Measurements from ENCODE around the gene TEP1. TPM values are rescaled to one million over a fixed set of nuclear protein-coding genes. Genes with fewer than 3 reads are reported as not detected.

The TEP1 gene
- total RNA-seq, result 16.3 and 20.3 TPM in 2 replicates

GRCh38 chr14:20412876-20413743 is at the start of gene TEP1:
TSS of gene TEP1 (minus strand) at chr14:20413501. CDS start at chr14:20408439, 5,062 bp downstream.

DNA sequence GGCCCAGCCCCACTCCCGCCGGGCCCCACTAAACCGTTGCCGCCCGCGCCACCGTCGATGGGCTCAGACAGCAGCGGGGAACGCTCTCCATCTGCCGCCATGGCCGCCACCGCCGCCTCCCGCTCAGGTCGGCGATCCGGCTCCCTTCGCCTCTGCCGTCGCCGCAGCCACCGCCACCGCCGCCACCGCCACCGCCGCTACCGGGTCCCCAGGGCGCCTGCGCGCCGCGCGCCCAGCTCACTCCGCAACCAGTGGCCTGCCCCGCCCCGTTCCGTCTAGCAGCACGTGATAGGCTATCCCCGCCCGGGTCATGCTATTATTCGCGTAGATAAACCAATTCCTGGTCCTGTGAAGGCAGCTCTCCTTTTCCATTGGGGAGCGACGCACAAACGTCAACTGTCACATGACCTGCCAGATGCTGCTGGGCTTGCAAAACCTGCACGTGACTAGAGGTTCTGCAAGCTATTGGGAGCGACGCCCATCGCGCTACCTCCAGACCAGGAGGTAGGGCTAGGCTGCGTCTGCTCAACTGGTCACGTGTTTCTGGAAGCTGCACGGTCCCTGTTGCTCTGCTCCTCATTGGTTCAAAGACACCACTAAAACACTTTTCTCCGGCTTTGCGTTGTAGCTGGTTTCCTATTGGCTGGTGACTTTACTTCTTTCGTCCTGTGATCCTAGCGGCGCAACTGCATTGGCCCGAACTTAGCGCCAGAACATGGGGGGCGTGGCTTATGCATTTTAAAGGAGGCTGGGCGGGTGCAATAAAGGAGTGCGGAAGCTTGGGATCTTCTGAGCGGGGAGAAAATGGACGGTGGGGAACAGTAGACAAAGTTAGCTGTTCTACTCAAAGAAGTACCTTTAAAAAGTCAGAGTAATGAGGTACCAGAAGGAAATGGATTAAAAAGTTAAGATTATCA is 48.2 kb upstream of the TEP1 start, which contains the start of gene PIP4P1:
PIP4P1 (minus strand) TSS at position 210 of the 917 bp plus-strand sequence; CDS start at position 101, 109 bp downstream.

GRCh38 chr14:20454516-20455354 is 41.4 kb upstream of the TEP1 start, which contains the start of the genes APEX1 and OSGEP:
TSS of gene APEX1 (plus strand) at chr14:20455226. CDS start at chr14:20455646, 420 bp downstream.
TSS of gene OSGEP (minus strand) at chr14:20454812. CDS start at chr14:20454683, 129 bp downstream.

DNA sequence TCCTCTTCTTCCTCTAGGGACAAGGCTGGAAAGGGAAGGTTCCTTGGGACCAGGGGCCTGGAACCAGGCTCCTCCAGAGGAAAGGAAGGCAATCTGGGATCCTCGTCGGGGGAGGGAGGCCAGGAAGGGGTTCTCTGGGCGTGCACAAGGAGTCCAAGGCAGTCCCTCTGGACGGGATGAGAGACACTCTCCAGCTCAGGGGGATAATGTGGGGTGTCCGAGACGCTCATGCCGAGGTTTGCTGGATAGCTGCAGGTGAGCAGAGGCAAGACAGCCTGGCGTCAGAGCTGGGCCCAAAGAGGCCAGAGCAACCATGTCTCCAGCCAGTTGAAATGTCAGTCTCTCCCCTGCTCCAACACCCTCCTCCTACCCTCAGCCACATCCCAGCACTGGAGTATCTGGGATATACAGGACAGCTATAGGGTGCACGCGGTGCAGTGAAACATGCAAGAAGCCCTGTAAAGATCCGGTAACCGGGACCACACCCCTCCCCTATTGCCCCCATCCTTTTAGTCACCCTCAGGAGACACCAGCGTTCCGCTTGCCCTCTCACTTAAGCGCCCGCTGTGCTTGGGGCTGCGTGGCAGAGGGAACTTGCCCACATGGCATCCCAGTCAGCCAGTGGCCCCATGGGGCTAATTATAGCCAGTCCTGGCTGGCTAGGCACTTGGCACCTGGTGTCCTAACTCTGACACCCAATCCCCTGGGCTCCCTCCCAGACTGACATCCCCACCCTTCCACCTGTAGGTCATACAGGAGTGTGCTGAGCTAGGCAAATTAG is 22.5 kb upstream of the TEP1 start, which contains the start of gene KLHL33:
KLHL33 (minus strand) TSS at position 585 of the 781 bp plus-strand sequence; CDS start at position 230, 355 bp downstream.

DNA sequence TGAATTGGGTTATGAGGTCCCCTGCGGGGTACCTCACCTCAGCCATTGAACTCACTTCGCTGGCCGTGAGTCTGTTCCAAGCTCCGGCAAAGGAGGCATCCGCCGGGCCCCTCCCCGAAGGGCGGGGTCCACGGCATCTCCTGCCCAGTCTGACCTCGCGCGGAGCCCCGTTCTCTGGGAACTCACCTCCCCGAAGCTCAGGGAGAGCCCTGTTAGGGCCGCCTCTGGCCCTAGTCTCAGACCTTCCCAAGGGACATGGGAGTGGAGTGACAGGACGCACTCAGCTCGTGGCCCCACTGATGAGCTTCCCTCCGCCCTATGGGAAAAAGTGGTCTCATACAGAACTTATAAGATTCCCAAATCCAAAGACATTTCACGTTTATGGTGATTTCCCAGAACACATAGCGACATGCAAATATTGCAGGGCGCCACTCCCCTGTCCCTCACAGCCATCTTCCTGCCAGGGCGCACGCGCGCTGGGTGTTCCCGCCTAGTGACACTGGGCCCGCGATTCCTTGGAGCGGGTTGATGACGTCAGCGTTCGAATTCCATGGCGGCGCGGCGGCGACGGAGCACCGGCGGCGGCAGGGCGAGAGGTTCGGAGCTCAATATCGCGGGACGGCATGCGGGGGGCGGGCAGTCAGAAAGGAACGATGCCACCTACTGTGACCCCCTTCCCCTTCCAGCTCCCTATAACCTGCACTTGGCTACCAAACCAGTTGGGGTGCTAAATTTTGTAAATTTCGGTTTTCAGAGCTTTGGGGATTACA is 70.0 kb downstream of the TEP1 start, which contains the start of gene PARP2:
PARP2 (plus strand) TSS at position 544 of the 770 bp plus-strand sequence; CDS start at position 551, 7 bp downstream.

GRCh38 chr14:20332788-20333493 is 80.4 kb downstream of the TEP1 start, which contains the start of gene CCNB1IP1:
TSS of gene CCNB1IP1 (minus strand) at chr14:20333279. CDS start at chr14:20316523, 16,756 bp downstream.

Other genes with a start within 250 kb of the TEP1 start
- not detected in 2 replicates for gene OR11G2, start 222.6 kb downstream of the TEP1 start, total RNA-seq
- not detected in 2 replicates for gene OR11H6, start 189.8 kb downstream of the TEP1 start, total RNA-seq
- gene OR11H7, start 184.5 kb downstream of the TEP1 start, total RNA-seq, result not detected in 2 replicates
- not detected in 2 replicates for gene OR11H4, start 174.2 kb downstream of the TEP1 start, total RNA-seq
- gene TTC5, start 107.5 kb downstream of the TEP1 start, total RNA-seq, result 12.7 and 13.7 TPM in 2 replicates
- gene CCNB1IP1, start 80.2 kb downstream of the TEP1 start, total RNA-seq, result 24.1 and 27.8 TPM in 2 replicates
- gene PARP2, start 69.9 kb downstream of the TEP1 start, total RNA-seq, result 15.0 and 17.6 TPM in 2 replicates
- gene KLHL33, start 22.7 kb upstream of the TEP1 start, total RNA-seq, result 0.34 TPM in 1 of 2 replicates, not detected in the other
- 44.6 and 61.5 TPM in 2 replicates for gene OSGEP, start 41.3 kb upstream of the TEP1 start, total RNA-seq
- gene APEX1, start 41.7 kb upstream of the TEP1 start, total RNA-seq, result 157 and 174 TPM in 2 replicates
- gene PIP4P1, start 47.9 kb upstream of the TEP1 start, total RNA-seq, result 13.5 and 16.1 TPM in 2 replicates
- 214 and 216 TPM in 2 replicates for gene PNP, start 55.9 kb upstream of the TEP1 start, total RNA-seq
- not detected in 2 replicates for gene RNASE10, start 92.0 kb upstream of the TEP1 start, total RNA-seq
- not detected in 2 replicates for gene RNASE9, start 147.5 kb upstream of the TEP1 start, total RNA-seq
- gene RNASE11, start 174.5 kb upstream of the TEP1 start, total RNA-seq, result not detected in 2 replicates
- not detected in 2 replicates for gene RNASE12, start 177.9 kb upstream of the TEP1 start, total RNA-seq
- not detected in 2 replicates for gene OR6S1, start 228.2 kb upstream of the TEP1 start, total RNA-seq